GM23338 (cell line): ENCODE measurements around the gene CCBE1. TPM values are rescaled to one million over a fixed set of nuclear protein-coding genes. Genes with fewer than 3 reads are reported as not detected.

Source experiments
- ATAC-seq: fragments of 200-7000 bp; cut with Tn5 transposase; 3 replicates; pipeline ENCODE4 v1.9.1; 2020
- DNase-seq: peaks from one replicate; pipeline ENCODE4 v3.0.0-alpha.2; 2015; ENCODE audit warnings: low spot score
- H2AFZ ChIP-seq: fragments of 200-600 bp; sonication (generic); 2 replicates; pipeline ENCODE4 v1.8.0; 2016; ENCODE audit warnings: antibody characterized with exemption, mild to moderate bottlenecking, moderate library complexity
- H3F3A ChIP-seq: fragments of 200-600 bp; sonication (generic); replicated peaks from 2 replicates; pipeline ENCODE4 v1.8.0; 2017; ENCODE audit warnings: antibody characterized with exemption, mixed run types, low read depth
- H3K27ac ChIP-seq: fragments of 200-600 bp; sonication (generic); 2 replicates; pipeline ENCODE4 v1.6.1; 2016; ENCODE audit warnings: low read depth
- H3K27me3 ChIP-seq: fragments of 200-600 bp; sonication (generic); 2 replicates; pipeline ENCODE4 v1.8.0; 2016; ENCODE audit warnings: mild to moderate bottlenecking, mixed run types, moderate library complexity; ENCODE audit not compliant: insufficient read depth
- H3K36me3 ChIP-seq: fragments of 200-600 bp; sonication (generic); 2 replicates; pipeline ENCODE4 v1.8.0; 2016; ENCODE audit warnings: mild to moderate bottlenecking; ENCODE audit not compliant: insufficient read depth
- H3K4me1 ChIP-seq: fragments of 200-600 bp; sonication (generic); 2 replicates; pipeline ENCODE4 v1.8.0; 2016; ENCODE audit warnings: mild to moderate bottlenecking, moderate library complexity; ENCODE audit not compliant: insufficient read depth
- H3K4me2 ChIP-seq: fragments of 200-600 bp; sonication (generic); 2 replicates; pipeline ENCODE4 v1.7.1; 2017; ENCODE audit warnings: mixed run types
- H3K4me3 ChIP-seq: fragments of 200-600 bp; sonication (generic); 2 replicates; pipeline ENCODE4 v1.6.1; 2016; ENCODE audit warnings: mixed run types
- H3K79me2 ChIP-seq: fragments of 200-600 bp; sonication (generic); replicated peaks from 2 replicates; pipeline ENCODE4 v1.8.0; 2017; ENCODE audit warnings: mild to moderate bottlenecking; ENCODE audit not compliant: insufficient read depth
- H3K9me2 ChIP-seq: fragments of 200-600 bp; sonication (generic); 2 replicates; pipeline ENCODE4 v1.8.0; 2017; ENCODE audit not compliant: insufficient read depth
- H4K20me1 ChIP-seq: fragments of 200-600 bp; sonication (generic); replicated peaks from 2 replicates; pipeline ENCODE4 v1.8.0; 2017; ENCODE audit warnings: mild to moderate bottlenecking; ENCODE audit not compliant: insufficient read depth
- H3K27ac Mint-ChIP-seq: 2 replicates; pipeline ENCODE4 v1.8.0; 2020; ENCODE audit warnings: inconsistent platforms, mild to moderate bottlenecking, moderate library complexity, mixed read lengths
- H3K27me3 Mint-ChIP-seq: 3 replicates; pipeline ENCODE4 v1.8.0; 2022; ENCODE audit warnings: low read depth, mild to moderate bottlenecking, moderate library complexity, mixed read lengths, inconsistent platforms; ENCODE audit not compliant: insufficient read depth, poor library complexity
- H3K36me3 Mint-ChIP-seq: 3 replicates; pipeline ENCODE4 v1.8.0; 2021; ENCODE audit warnings: low read depth, mild to moderate bottlenecking, inconsistent platforms, moderate library complexity, mixed read lengths
- H3K4me1 Mint-ChIP-seq: 3 replicates; pipeline ENCODE4 v1.8.0; 2020; ENCODE audit warnings: mild to moderate bottlenecking, inconsistent platforms, mixed read lengths
- H3K4me3 Mint-ChIP-seq: 3 replicates; pipeline ENCODE4 v1.8.0; 2021; ENCODE audit warnings: moderate library complexity, mild to moderate bottlenecking, inconsistent platforms, mixed read lengths
- H3K9me3 Mint-ChIP-seq: 3 replicates; pipeline ENCODE4 v1.8.0; 2020; ENCODE audit warnings: moderate library complexity, mild to moderate bottlenecking, inconsistent platforms, mixed read lengths
- CREB1 ChIP-seq: fragments of 250-450 bp; sonication (Bioruptor Pico); IDR thresholded peaks from 2 replicates; pipeline ENCODE4 v1.5.0; 2020; ENCODE audit warnings: low read depth, mild to moderate bottlenecking, moderate library complexity
- CTCF ChIP-seq, 2 experiments: fragments of 200-600 bp in 1 of 2; sonication (generic) in 1 of 2; conservative IDR thresholded peaks; 2 replicates each; pipeline versions ENCODE4 v1.5.1 to v1.6.1; 2016 to 2017; ENCODE audit warnings: antibody characterized with exemption in 2 of 2, low read depth in 2 of 2, mild to moderate bottlenecking in 2 of 2, moderate library complexity in 1 of 2
- ETS1 ChIP-seq: IDR thresholded peaks from 2 replicates; pipeline ENCODE4 v1.6.1; 2016; ENCODE audit warnings: antibody characterized with exemption
- EZH2 ChIP-seq: fragments of 200-600 bp; sonication (generic); IDR thresholded peaks from one replicate; pipeline ENCODE4 v1.8.0; 2017; ENCODE audit warnings: antibody characterized with exemption, mild to moderate bottlenecking, low read depth; ENCODE audit not compliant: unreplicated experiment
- EZH2phosphoT487 ChIP-seq: fragments of 200-600 bp; sonication (generic); IDR thresholded peaks from one replicate; pipeline ENCODE4 v1.8.1; 2018; ENCODE audit warnings: antibody characterized with exemption; ENCODE audit not compliant: unreplicated experiment
- JUNB ChIP-seq: IDR thresholded peaks from one replicate; pipeline ENCODE4 v1.6.1; 2016; ENCODE audit warnings: antibody characterized with exemption; ENCODE audit not compliant: unreplicated experiment
- NANOG ChIP-seq: IDR thresholded peaks from 2 replicates; pipeline ENCODE4 v1.6.1; 2016; ENCODE audit warnings: antibody characterized with exemption, borderline replicate concordance
- POLR2AphosphoS5 ChIP-seq: IDR thresholded peaks from 2 replicates; pipeline ENCODE4 v1.6.1; 2016; ENCODE audit warnings: antibody characterized with exemption, low read depth
- REST ChIP-seq: IDR thresholded peaks from one replicate; pipeline ENCODE4 v1.6.1; 2018; ENCODE audit warnings: antibody characterized with exemption; ENCODE audit not compliant: unreplicated experiment
- STAT1 ChIP-seq: IDR thresholded peaks from one replicate; pipeline ENCODE4 v1.6.1; 2016; ENCODE audit warnings: antibody characterized with exemption; ENCODE audit not compliant: unreplicated experiment
- ZNF114 ChIP-seq: fragments of 250-450 bp; sonication (Bioruptor Pico); IDR thresholded peaks from 2 replicates; pipeline ENCODE4 v1.5.0; 2020; ENCODE audit warnings: mild to moderate bottlenecking, moderate library complexity
- ZNF331 ChIP-seq: fragments of 250-450 bp; sonication (Bioruptor Pico); IDR thresholded peaks from 2 replicates; pipeline ENCODE4 v1.5.0; 2020; ENCODE audit warnings: low read depth, mild to moderate bottlenecking, moderate library complexity
- polyA plus RNA-seq: library from polyadenylated mRNA; unstranded; fragments of >200 nt; fragmentation: Nextera tagmentation; extraction: Ambion mirVana; gene quantifications from 2 replicates; pipeline ENCODE4 v1.2.1, GENCODE V29; 2016
- total RNA-seq: library from RNA; depleted of rRNA; stranded (reverse); fragments of >200 nt; shearing (Covaris generic); gene quantifications from 2 replicates; pipeline ENCODE4 v1.2.3, GENCODE V29; 2014
- TF ChIP-seq, protein P1 (sequence below): fragments of 250-450 bp; sonication (Bioruptor Pico); IDR thresholded peaks from 2 replicates; pipeline ENCODE4 v1.5.0; 2020; ENCODE audit warnings: mild to moderate bottlenecking, moderate library complexity

The CCBE1 gene
- total and polyA plus RNA-seq, 2 experiments from 2014 or later: 2.1 to 2.6 TPM

DNA sequence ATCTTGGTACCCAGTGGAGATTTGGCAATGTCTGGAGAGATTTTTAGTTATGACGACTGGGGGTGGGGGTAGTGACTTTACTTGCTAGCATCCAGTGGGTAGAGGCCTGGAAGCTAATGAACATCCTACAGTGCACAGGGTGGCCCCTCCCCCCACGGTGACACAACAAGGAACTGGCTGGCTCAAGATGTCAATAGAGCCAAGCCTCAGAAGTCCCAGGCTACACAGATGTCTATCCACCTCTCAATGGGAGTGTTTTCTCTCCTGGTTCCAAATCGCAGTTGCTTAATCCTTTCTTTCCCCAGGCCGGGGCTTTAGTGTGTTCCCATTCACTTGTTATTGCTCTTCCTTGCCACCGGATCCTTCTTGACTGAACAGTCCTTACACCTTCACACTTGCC is 9.3 kb upstream of the CCBE1 start:
- DNase-seq (no peak), ATAC-seq (peak; percentile 38)
- H3K27me3 ChIP-seq: no peaks in the 10 kb centered on the region
- peaks cover 10% of the 10 kb centered on the region for H3K4me1 ChIP-seq
- H3K27ac ChIP-seq: no peak overlapping the region
- Mint-ChIP-seq H3K36me3 (no peaks in the 10 kb centered on the region), H3K27me3 (peaks cover 2% of the 10 kb centered on the region), H3K4me3 (no peak overlapping the region), H3K4me1 (peaks cover 25% of the 10 kb centered on the region), H3K27ac (peak overlapping the region; percentile 6; the same call in 1 of the 2 replicates), H3K9me3 (no peaks in the 10 kb centered on the region; the same call in 2 of the 3 replicates)
- no peaks in the 10 kb centered on the region for H3F3A ChIP-seq
- no peaks in the 10 kb centered on the region for H3K79me2 ChIP-seq
- TF ChIP-seq EZH2phosphoT487: no peak
- TF ChIP-seq POLR2AphosphoS5: no peak
- TF ChIP-seq NANOG: no peak
- TF ChIP-seq REST: no peak
- no peak for TF ChIP-seq CTCF (conservative IDR thresholded peaks at IDR 0.05; ENCODE audit: low read depth in 2 of 2)
- no peak for TF ChIP-seq EZH2
- TF ChIP-seq ZNF331: no peak
- no peak for TF ChIP-seq ZNF114 (CRISPR knock-in tag)
- no peak for TF ChIP-seq STAT1
- no peak for TF ChIP-seq CREB1 (CRISPR knock-in tag)
- TF ChIP-seq, protein P1, sequence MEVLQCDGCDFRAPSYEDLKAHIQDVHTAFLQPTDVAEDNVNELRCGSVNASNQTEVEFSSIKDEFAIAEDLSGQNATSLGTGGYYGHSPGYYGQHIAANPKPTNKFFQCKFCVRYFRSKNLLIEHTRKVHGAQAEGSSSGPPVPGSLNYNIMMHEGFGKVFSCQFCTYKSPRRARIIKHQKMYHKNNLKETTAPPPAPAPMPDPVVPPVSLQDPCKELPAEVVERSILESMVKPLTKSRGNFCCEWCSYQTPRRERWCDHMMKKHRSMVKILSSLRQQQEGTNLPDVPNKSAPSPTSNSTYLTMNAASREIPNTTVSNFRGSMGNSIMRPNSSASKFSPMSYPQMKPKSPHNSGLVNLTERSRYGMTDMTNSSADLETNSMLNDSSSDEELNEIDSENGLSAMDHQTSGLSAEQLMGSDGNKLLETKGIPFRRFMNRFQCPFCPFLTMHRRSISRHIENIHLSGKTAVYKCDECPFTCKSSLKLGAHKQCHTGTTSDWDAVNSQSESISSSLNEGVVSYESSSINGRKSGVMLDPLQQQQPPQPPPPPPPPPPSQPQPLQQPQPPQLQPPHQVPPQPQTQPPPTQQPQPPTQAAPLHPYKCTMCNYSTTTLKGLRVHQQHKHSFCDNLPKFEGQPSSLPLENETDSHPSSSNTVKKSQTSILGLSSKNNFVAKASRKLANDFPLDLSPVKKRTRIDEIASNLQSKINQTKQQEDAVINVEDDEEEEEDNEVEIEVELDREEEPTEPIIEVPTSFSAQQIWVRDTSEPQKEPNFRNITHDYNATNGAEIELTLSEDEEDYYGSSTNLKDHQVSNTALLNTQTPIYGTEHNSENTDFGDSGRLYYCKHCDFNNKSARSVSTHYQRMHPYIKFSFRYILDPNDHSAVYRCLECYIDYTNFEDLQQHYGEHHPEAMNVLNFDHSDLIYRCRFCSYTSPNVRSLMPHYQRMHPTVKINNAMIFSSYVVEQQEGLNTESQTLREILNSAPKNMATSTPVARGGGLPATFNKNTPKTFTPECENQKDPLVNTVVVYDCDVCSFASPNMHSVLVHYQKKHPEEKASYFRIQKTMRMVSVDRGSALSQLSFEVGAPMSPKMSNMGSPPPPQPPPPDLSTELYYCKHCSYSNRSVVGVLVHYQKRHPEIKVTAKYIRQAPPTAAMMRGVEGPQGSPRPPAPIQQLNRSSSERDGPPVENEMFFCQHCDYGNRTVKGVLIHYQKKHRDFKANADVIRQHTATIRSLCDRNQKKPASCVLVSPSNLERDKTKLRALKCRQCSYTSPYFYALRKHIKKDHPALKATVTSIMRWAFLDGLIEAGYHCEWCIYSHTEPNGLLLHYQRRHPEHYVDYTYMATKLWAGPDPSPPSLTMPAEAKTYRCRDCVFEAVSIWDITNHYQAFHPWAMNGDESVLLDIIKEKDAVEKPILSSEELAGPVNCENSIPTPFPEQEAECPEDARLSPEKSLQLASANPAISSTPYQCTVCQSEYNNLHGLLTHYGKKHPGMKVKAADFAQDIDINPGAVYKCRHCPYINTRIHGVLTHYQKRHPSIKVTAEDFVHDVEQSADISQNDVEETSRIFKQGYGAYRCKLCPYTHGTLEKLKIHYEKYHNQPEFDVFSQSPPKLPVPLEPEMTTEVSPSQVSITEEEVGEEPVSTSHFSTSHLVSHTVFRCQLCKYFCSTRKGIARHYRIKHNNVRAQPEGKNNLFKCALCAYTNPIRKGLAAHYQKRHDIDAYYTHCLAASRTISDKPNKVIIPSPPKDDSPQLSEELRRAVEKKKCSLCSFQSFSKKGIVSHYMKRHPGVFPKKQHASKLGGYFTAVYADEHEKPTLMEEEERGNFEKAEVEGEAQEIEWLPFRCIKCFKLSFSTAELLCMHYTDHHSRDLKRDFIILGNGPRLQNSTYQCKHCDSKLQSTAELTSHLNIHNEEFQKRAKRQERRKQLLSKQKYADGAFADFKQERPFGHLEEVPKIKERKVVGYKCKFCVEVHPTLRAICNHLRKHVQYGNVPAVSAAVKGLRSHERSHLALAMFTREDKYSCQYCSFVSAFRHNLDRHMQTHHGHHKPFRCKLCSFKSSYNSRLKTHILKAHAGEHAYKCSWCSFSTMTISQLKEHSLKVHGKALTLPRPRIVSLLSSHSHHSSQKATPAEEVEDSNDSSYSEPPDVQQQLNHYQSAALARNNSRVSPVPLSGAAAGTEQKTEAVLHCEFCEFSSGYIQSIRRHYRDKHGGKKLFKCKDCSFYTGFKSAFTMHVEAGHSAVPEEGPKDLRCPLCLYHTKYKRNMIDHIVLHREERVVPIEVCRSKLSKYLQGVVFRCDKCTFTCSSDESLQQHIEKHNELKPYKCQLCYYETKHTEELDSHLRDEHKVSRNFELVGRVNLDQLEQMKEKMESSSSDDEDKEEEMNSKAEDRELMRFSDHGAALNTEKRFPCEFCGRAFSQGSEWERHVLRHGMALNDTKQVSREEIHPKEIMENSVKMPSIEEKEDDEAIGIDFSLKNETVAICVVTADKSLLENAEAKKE: no peak
- TF ChIP-seq JUNB: no peak
- TF ChIP-seq ETS1: no peak
- H3K4me3 ChIP-seq: no peak overlapping the region
- no peaks in the 10 kb centered on the region for H4K20me1 ChIP-seq
- no peaks in the 10 kb centered on the region for H3K9me2 ChIP-seq
- H3K4me2 ChIP-seq: no peak overlapping the region
- peak overlapping the region; percentile 28; the same call in 1 of the 2 replicates for H2AFZ ChIP-seq
- no peaks in the 10 kb centered on the region for H3K36me3 ChIP-seq
